HG03060 (cell line): ENCODE data around the gene CCDC88C.

Experiments
- ATAC-seq: cut with Tn5 transposase; IDR thresholded peaks from one replicate; pipeline ENCODE4 v1.9.1; 2021; ENCODE audit warnings: low read depth, moderate number of reproducible peaks; ENCODE audit not compliant: unreplicated experiment

CCDC88C gene

GRCh38 chr14:91350813-91351511 is 66.7 kb downstream of the CCDC88C start:
- peak; percentile 50 for ATAC-seq

- no peak for ATAC-seq
These were observed 67.2 kb downstream of the CCDC88C start for GRCh38 chr14:91350483-91350812.

GRCh38 chr14:91349481-91350074 is 68.0 kb downstream of the CCDC88C start:
- no peak for ATAC-seq

- ATAC-seq, result no peak
These were observed 68.7 kb downstream of the CCDC88C start for GRCh38 chr14:91348845-91349465.

- no peak for ATAC-seq
These were observed 70.8 kb downstream of the CCDC88C start for GRCh38 chr14:91346838-91347173.

GRCh38 chr14:91344096-91344495 is 73.5 kb downstream of the CCDC88C start:
- ATAC-seq, result no peak

GRCh38 chr14:91343051-91343450 is 74.6 kb downstream of the CCDC88C start:
- ATAC-seq, result no peak

GRCh38 chr14:91342206-91342760 is 75.3 kb downstream of the CCDC88C start:
- ATAC-seq, result no peak

- ATAC-seq, result no peak
These were observed 75.9 kb downstream of the CCDC88C start for GRCh38 chr14:91341751-91342154.

GRCh38 chr14:91341334-91341733 is 76.3 kb downstream of the CCDC88C start:
- ATAC-seq, result no peak

- ATAC-seq, result no peak
These were observed 77.8 kb downstream of the CCDC88C start for GRCh38 chr14:91339671-91340369.

GRCh38 chr14:91339076-91339475 is 78.5 kb downstream of the CCDC88C start:
- no peak for ATAC-seq

- no peak for ATAC-seq
These were observed 79.2 kb downstream of the CCDC88C start for GRCh38 chr14:91338379-91338778.

GRCh38 chr14:91337699-91338335 is 79.8 kb downstream of the CCDC88C start:
- no peak for ATAC-seq

GRCh38 chr14:91336093-91336450 is 81.5 kb downstream of the CCDC88C start:
- ATAC-seq, result no peak

- no peak for ATAC-seq
These were observed 82.2 kb downstream of the CCDC88C start for GRCh38 chr14:91335191-91336092.

GRCh38 chr14:91333650-91334039 is 84.0 kb downstream of the CCDC88C start:
- ATAC-seq, result no peak

- no peak for ATAC-seq
These were observed 84.5 kb downstream of the CCDC88C start for GRCh38 chr14:91332986-91333649.
